ENCODE results near the gene ABHD16A. TPM values are rescaled to one million over a fixed set of nuclear protein-coding genes. Genes with fewer than 3 reads are reported as not detected.

The ABHD16A gene
- total RNA-seq, 1 donor from 2014 or later: 96.9 TPM

DNA sequence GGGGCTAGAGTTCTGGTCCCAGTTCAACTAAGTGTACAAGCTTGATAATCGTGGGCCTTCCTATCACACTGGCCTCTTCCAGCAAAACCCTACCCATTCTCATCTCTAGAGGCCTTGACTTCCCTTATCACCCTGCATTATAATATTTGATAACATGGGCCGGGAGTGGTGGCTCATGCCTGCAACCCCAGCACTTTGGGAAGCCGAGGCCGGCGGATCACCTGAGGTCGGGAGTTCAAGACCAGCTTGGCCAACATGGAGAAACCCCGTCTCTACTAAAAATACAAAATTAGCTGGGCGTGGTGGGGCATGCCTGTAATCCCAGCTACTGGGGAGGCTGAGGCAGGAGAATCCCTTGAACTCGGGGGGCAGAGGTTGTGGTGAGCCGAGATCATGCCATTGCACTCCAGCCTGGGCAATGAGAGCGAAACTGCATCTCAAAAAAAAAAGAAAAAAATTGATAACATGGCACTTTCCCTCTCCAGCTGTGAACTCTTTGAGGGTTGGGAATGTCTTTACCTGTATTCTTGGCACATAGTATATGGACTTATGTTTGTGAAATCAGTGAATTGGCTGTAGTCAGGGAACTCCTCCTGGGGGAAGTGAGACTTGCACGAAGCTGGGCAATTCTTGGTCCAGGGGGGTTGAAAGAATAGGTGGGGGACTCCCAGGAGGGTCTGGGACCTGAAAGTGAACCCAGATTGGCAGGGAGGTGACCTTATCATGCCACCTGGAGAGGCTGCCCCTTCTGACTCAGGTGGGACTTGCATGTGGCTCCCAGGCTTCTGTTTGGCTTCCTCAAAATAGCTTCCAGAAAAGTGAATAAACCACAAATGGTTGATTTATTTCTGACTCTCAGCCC lies 41.6 kb downstream of the ABHD16A start:
- peaks cover 55% of the 10 kb centered on the region for H3K4me1 Mint-ChIP-seq (ENCODE audit: low read depth)

DNA sequence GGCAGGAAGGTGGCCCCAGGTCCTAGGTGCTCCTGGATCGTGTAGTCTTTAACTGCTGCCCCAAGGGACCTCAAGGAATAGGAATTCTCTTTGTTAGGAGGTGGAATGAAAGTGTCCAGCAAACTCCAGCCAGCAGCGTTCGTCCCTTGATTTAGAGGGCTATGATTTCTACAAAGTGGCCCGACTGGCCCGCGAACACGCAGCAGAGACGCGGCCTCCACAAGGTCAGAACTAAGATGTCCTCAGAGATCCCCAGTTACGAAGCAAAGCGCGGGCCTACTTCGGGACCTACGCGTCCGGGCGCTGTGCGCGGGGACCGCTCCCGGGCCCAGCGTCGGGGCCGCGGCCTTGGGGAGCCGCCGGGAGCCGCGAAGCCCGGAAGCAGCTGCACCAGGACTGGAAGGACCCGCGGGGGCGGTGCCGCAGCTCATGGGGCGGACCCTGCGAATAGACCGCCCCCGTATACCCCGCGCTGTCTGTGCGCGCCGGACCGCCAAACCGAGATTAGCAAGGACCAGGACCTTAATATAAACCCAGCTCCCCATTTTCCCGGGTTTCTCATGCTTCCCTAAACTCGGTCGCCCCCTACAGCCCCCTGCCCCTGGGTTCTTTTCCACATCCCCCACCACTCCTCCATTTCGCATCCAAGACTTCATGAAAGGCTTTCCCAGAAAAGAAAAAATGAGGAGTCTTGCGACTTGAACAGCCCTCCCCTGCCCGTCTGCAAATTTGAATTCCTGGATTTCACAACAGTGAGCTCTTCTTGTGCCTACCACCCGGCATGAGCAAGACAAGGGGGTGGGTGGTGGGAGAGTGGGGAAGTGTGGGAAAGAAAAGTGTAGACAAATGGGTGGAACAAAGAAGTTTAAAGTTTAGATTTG lies 42.5 kb downstream of the ABHD16A start, which contains the start of gene C6orf47:
TSS of gene C6orf47 (minus strand) at position 398 of the 881 bp plus-strand sequence. CDS start 831 bp downstream, outside the sequence.
- DNase-seq (ENCODE audit: low spot score, unreplicated experiment): peak; percentile 66
- peak within 1 kb of the TSS; percentile 88 for H3K4me3 Mint-ChIP-seq (ENCODE audit: low read depth)
- peaks cover 58% of the 10 kb centered on the region for H3K4me1 Mint-ChIP-seq (ENCODE audit: low read depth)
- H3K36me3 Mint-ChIP-seq (ENCODE audit: insufficient read depth): peaks cover 6% of the 10 kb centered on the region
- H3K27ac Mint-ChIP-seq: peak within 1 kb of the TSS; percentile 96
- H3K27me3 Mint-ChIP-seq: no peaks in the 10 kb centered on the region
- TF ChIP-seq, protein P1, sequence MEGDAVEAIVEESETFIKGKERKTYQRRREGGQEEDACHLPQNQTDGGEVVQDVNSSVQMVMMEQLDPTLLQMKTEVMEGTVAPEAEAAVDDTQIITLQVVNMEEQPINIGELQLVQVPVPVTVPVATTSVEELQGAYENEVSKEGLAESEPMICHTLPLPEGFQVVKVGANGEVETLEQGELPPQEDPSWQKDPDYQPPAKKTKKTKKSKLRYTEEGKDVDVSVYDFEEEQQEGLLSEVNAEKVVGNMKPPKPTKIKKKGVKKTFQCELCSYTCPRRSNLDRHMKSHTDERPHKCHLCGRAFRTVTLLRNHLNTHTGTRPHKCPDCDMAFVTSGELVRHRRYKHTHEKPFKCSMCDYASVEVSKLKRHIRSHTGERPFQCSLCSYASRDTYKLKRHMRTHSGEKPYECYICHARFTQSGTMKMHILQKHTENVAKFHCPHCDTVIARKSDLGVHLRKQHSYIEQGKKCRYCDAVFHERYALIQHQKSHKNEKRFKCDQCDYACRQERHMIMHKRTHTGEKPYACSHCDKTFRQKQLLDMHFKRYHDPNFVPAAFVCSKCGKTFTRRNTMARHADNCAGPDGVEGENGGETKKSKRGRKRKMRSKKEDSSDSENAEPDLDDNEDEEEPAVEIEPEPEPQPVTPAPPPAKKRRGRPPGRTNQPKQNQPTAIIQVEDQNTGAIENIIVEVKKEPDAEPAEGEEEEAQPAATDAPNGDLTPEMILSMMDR (IDR thresholded peaks at IDR 0.05; ENCODE audit: unreplicated experiment): no peak
- H3K9me3 Mint-ChIP-seq (ENCODE audit: low read depth): no peaks in the 10 kb centered on the region

More for the DNA sequence above, 41.6 kb downstream of the ABHD16A start:
- Mint-ChIP-seq H3K36me3 (ENCODE audit: insufficient read depth) (peaks cover 6% of the 10 kb centered on the region), H3K27me3 (no peaks in the 10 kb centered on the region), H3K9me3 (ENCODE audit: low read depth) (no peaks in the 10 kb centered on the region), H3K27ac (peak overlapping the region; percentile 92), H3K4me3 (ENCODE audit: low read depth) (peak overlapping the region; percentile 88)
- no peak for DNase-seq (ENCODE audit: low spot score, unreplicated experiment)
- TF ChIP-seq, protein P1 (IDR thresholded peaks at IDR 0.05; ENCODE audit: unreplicated experiment): no peak

DNA sequence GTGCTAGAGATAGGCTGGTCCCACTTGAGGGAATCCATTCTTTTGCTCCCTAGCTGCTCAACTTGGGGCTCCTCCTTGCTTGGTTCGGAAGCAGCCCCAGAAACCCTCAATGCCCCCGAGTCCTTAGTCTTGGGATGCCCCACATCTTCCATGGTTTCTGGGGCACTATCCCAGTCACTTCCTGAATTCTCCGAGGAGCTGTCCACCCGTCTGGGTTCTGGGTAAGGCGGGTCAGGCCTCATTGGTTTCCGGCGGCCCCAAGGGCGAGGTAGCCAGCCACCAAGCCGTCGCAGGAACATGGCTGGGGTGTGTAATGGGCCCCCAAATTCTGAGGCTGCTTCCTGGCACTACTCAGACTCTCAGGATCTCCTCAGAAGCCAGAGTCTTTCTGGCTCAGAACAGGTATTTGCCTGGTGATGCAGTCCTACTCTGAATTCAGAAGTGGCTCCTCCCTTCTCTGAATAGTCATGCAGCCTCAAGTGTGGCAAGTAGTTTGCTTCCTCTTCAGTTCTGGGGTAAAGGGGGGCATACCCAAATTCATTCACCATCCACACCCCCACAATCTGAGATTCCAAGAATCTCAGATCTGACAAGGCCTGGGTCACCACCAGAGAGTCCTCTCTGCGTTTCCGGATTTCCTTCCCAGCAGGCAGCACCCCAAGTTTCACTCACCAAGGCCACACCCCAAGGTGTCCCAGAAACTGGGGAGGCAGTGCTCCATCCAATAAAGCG lies 43.3 kb downstream of the ABHD16A start:
- Mint-ChIP-seq H3K27ac (peak overlapping the region; percentile 96), H3K27me3 (no peaks in the 10 kb centered on the region), H3K4me1 (ENCODE audit: low read depth) (peaks cover 64% of the 10 kb centered on the region), H3K36me3 (ENCODE audit: insufficient read depth) (peaks cover 7% of the 10 kb centered on the region), H3K9me3 (ENCODE audit: low read depth) (no peaks in the 10 kb centered on the region), H3K4me3 (ENCODE audit: low read depth) (peak overlapping the region; percentile 88)
- no peak for DNase-seq (ENCODE audit: low spot score, unreplicated experiment)
- TF ChIP-seq, protein P1 (IDR thresholded peaks at IDR 0.05; ENCODE audit: unreplicated experiment): no peak

DNA sequence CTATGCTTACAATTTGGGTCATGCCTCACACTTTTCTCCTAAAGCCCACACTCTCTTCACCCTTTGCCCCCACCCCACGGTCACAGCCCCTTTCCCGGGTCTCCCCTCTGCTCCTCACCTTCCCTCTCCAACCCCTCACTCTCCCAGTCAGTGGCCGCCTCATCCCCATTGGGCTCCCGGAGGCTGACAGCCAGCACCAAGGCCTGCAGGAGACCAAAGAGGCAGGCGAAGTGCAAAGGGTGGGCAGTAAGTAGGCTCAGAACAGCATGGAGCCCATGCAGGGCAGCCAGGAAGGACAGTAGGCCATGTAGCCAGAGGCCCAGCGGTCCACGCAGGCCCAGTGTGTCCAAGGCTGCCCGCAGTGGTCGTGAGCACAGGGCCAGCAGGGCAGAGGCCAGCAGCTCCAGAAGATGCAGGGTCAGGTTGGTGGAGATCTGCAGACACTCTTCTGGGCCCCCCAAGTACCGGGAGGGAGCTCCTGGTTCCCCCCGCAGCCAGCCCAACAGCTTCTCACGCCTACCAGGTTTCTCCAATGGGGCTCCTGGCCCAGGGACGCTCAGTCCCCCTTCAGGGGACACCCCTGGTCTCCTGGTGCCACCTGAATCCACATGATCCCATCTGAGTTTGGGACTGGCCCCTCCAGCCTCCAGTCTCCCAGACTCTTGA lies 44.0 kb downstream of the ABHD16A start:
- peaks cover 57% of the 10 kb centered on the region for H3K4me1 Mint-ChIP-seq (ENCODE audit: low read depth)
- H3K27me3 Mint-ChIP-seq: no peaks in the 10 kb centered on the region
- no peaks in the 10 kb centered on the region for H3K9me3 Mint-ChIP-seq (ENCODE audit: low read depth)
- TF ChIP-seq, protein P1 (IDR thresholded peaks at IDR 0.05; ENCODE audit: unreplicated experiment): no peak
- H3K27ac Mint-ChIP-seq: peak overlapping the region; percentile 96
- peak overlapping the region; percentile 88 for H3K4me3 Mint-ChIP-seq (ENCODE audit: low read depth)
- DNase-seq (ENCODE audit: low spot score, unreplicated experiment): no peak
- peaks cover 7% of the 10 kb centered on the region for H3K36me3 Mint-ChIP-seq (ENCODE audit: insufficient read depth)
